RWPE2 (cell line): ENCODE results near the gene LRRC25.
"Not testable (repeated sequence)": the region's sequence is repeated elsewhere in the genome, so short reads cannot be mapped to it uniquely, and the experiment has no call there.

Experiments used
- ATAC-seq: fragments of 200-7000 bp; cut with Tn5 transposase; 3 replicates; pipeline ENCODE4 v1.9.1; 2021; ENCODE audit warnings: low read depth
- DNase-seq: peaks from one replicate; pipeline ENCODE4 v3.0.0-alpha.2; 2020; ENCODE audit warnings: low spot score
- H3K27ac ChIP-seq: fragments of 450-650 bp; 2 replicates; pipeline ENCODE4 v1.5.1; 2017; ENCODE audit warnings: mild to moderate bottlenecking; ENCODE audit not compliant: poor library complexity, severe bottlenecking
- H3K27me3 ChIP-seq: fragments of 250-450 bp; sonication (Bioruptor Pico); 2 replicates; pipeline ENCODE4 v1.5.1; 2021; ENCODE audit warnings: mild to moderate bottlenecking, moderate library complexity; ENCODE audit not compliant: insufficient read depth, poor library complexity, severe bottlenecking
- H3K36me3 ChIP-seq: fragments of 250-450 bp; sonication (Bioruptor Pico); 2 replicates; pipeline ENCODE4 v1.5.1; 2020; ENCODE audit warnings: low read depth, mild to moderate bottlenecking, moderate library complexity
- H3K4me1 ChIP-seq: fragments of 250-450 bp; sonication (Bioruptor Pico); 2 replicates; pipeline ENCODE4 v1.5.1; 2021; ENCODE audit warnings: mild to moderate bottlenecking, moderate library complexity; ENCODE audit not compliant: insufficient read depth, poor library complexity, severe bottlenecking
- H3K4me3 ChIP-seq: fragments of 250-450 bp; sonication (Bioruptor Pico); 2 replicates; pipeline ENCODE4 v1.5.1; 2021; ENCODE audit warnings: mild to moderate bottlenecking, moderate library complexity; ENCODE audit not compliant: severe bottlenecking
- H3K9me3 ChIP-seq: fragments of 250-450 bp; sonication (Bioruptor Pico); 2 replicates; pipeline ENCODE4 v1.5.1; 2021; ENCODE audit warnings: mild to moderate bottlenecking, moderate library complexity; ENCODE audit not compliant: severe bottlenecking
- CTCF ChIP-seq: fragments of 450-650 bp; IDR thresholded peaks from one replicate; pipeline ENCODE4 v1.5.1; 2017; ENCODE audit warnings: mild to moderate bottlenecking, moderate library complexity; ENCODE audit not compliant: poor library complexity, severe bottlenecking

Gene LRRC25

GRCh38 chr19:18385359-18385674, 12.1 kb downstream of the LRRC25 start:
- no peaks in the 10 kb centered on the region for H3K9me3 ChIP-seq
- H3K36me3 ChIP-seq, result peaks cover 19% of the 10 kb centered on the region
- TF ChIP-seq CTCF, result no peak
- peaks cover 14% of the 10 kb centered on the region for H3K4me1 ChIP-seq
- no peak for DNase-seq
- H3K27me3 ChIP-seq, result no peaks in the 10 kb centered on the region
- ATAC-seq, result no peak
- H3K4me3 ChIP-seq, result no peak overlapping the region
- H3K27ac ChIP-seq, result no peak overlapping the region

- no peak for DNase-seq
- Histone ChIP-seq H3K4me1 (peaks cover 14% of the 10 kb centered on the region), H3K27me3 (no peaks in the 10 kb centered on the region), H3K36me3 (peaks cover 19% of the 10 kb centered on the region), H3K27ac (no peak overlapping the region), H3K9me3 (no peaks in the 10 kb centered on the region), H3K4me3 (no peak overlapping the region)
- no peak for TF ChIP-seq CTCF
- ATAC-seq, result no peak
Observed at GRCh38 chr19:18384775-18385174, 12.6 kb downstream of the LRRC25 start.

- peaks cover 17% of the 10 kb centered on the region for H3K4me1 ChIP-seq
- DNase-seq, H3K27me3 ChIP-seq, H3K27ac ChIP-seq, H3K4me3 ChIP-seq, H3K9me3 ChIP-seq, H3K36me3 ChIP-seq, ATAC-seq: not testable (repeated sequence)
Observed at GRCh38 chr19:18383622-18384021, 13.8 kb downstream of the LRRC25 start.

- Histone ChIP-seq H3K4me1 (peaks cover 25% of the 10 kb centered on the region), H3K36me3 (no peaks in the 10 kb centered on the region), H3K9me3 (no peaks in the 10 kb centered on the region), H3K27me3 (no peaks in the 10 kb centered on the region), H3K4me3 (no peak overlapping the region), H3K27ac (no peak overlapping the region)
- no peak for DNase-seq
- TF ChIP-seq CTCF, result no peak
- no peak for ATAC-seq
Observed at GRCh38 chr19:18380843-18381242, 16.6 kb downstream of the LRRC25 start.

GRCh38 chr19:18379803-18380747, 17.3 kb downstream of the LRRC25 start:
- no peaks in the 10 kb centered on the region for H3K27me3 ChIP-seq
- H3K4me3 ChIP-seq, result no peak overlapping the region
- H3K27ac ChIP-seq, result peak overlapping the region; percentile 26
- no peaks in the 10 kb centered on the region for H3K9me3 ChIP-seq
- no peak for DNase-seq
- no peaks in the 10 kb centered on the region for H3K36me3 ChIP-seq
- peaks cover 18% of the 10 kb centered on the region for H3K4me1 ChIP-seq
- no peak for TF ChIP-seq CTCF
- ATAC-seq, result peak; percentile 75
